Measurements from ENCODE around the gene SLC12A7. TPM values are rescaled to one million over a fixed set of nuclear protein-coding genes. Genes with fewer than 3 reads are reported as not detected.

SLC12A7 gene
- total RNA-seq, 2 experiments from 2014 or later, result 31.5 to 37.5 TPM

- H3K36me3 Mint-ChIP-seq, result peaks cover 1% of the 10 kb centered on the region
- H3K4me3 Mint-ChIP-seq, result peak within 1 kb of the TSS; percentile 71
- ATAC-seq (ENCODE audit: low read depth), result peak; percentile 37
- no peak within 1 kb of the TSS for H3K27ac Mint-ChIP-seq
- H3K9me3 Mint-ChIP-seq, result no peaks in the 10 kb centered on the region
- DNase-seq, result peak; percentile 75
- POLR2A ChIA-PET, result no interaction called here
- H3K4me1 Mint-ChIP-seq, result peaks cover 14% of the 10 kb centered on the region
- H3K27me3 Mint-ChIP-seq, result peaks cover 35% of the 10 kb centered on the region
Measured at GRCh38 chr5:1008451-1009358, 103.2 kb downstream of the SLC12A7 start, which contains the start of gene NKD2. Gene NKD2, plus strand, starts transcription at chr5:1008802. Its CDS starts 256 bp downstream, at chr5:1009058.

- Mint-ChIP-seq H3K27ac (no peak overlapping the region), H3K4me3 (peak overlapping the region; percentile 71), H3K4me1 (peaks cover 16% of the 10 kb centered on the region), H3K27me3 (peaks cover 38% of the 10 kb centered on the region), H3K36me3 (peaks cover 1% of the 10 kb centered on the region), H3K9me3 (no peaks in the 10 kb centered on the region)
- DNase-seq (peak; percentile 28), ATAC-seq (ENCODE audit: low read depth) (no peak)
- POLR2A ChIA-PET, result no interaction called here
Measured at GRCh38 chr5:1007681-1008450, 104.0 kb downstream of the SLC12A7 start.

DNA sequence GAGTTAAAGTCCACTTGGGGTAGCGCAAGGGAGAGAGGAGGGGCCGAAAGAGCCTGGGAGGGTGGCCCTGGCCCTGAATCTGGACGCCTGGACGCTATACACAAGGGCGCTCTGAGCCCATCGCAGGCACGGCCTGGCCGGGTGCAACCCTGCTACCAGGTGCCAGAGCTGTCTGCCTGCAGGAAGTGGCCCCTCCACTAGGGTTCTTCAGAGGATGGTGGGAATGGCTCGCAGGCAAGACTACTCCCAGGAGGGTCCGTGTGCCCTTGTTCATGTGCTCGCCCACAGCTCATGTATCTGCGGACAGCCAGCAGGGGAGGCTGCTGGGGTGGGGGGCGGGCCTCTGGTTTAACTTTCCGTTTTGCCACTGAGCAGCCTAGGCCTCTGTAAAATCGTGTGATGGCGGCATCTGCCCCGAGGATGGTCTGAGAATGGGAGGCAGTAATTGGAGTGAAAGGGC lies 104.6 kb downstream of the SLC12A7 start:
- POLR2A ChIA-PET, result interaction anchor here (1.4 kb wide), 1 partner anchor 9 kb away, joined by 5 read pairs; no protein-coding TSS in a partner anchor
- Mint-ChIP-seq H3K4me3 (no peak overlapping the region), H3K27ac (no peak overlapping the region), H3K4me1 (peaks cover 16% of the 10 kb centered on the region), H3K36me3 (peaks cover 1% of the 10 kb centered on the region), H3K27me3 (peaks cover 39% of the 10 kb centered on the region), H3K9me3 (no peaks in the 10 kb centered on the region)
- ATAC-seq (ENCODE audit: low read depth) (no peak), DNase-seq (peak; percentile 24)

DNA sequence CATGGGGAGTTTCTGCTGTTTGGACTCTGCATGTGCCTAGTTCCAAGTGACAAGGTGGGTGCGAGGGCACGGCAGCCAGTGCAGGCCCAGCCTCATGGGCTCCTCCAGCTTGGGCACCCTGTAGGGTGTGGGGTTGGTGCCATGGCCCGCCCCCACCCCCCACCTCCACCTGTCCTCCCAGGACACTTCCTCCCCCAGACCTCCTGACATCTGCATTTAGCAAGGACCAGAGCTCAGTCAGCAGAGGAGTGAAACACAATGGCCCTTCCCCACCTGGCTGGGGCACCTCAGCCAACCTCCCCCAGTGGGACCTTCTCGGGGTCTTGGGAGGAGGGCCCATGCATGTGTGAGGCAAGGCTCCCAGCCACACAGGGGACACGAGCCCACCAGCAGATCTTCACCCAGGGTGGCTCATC lies 105.2 kb downstream of the SLC12A7 start:
- Mint-ChIP-seq H3K27ac (no peak overlapping the region), H3K27me3 (peaks cover 41% of the 10 kb centered on the region)
- POLR2A ChIA-PET, result interaction anchor here (1.4 kb wide), 1 partner anchor 10 kb away, joined by 5 read pairs; no protein-coding TSS in a partner anchor

DNA sequence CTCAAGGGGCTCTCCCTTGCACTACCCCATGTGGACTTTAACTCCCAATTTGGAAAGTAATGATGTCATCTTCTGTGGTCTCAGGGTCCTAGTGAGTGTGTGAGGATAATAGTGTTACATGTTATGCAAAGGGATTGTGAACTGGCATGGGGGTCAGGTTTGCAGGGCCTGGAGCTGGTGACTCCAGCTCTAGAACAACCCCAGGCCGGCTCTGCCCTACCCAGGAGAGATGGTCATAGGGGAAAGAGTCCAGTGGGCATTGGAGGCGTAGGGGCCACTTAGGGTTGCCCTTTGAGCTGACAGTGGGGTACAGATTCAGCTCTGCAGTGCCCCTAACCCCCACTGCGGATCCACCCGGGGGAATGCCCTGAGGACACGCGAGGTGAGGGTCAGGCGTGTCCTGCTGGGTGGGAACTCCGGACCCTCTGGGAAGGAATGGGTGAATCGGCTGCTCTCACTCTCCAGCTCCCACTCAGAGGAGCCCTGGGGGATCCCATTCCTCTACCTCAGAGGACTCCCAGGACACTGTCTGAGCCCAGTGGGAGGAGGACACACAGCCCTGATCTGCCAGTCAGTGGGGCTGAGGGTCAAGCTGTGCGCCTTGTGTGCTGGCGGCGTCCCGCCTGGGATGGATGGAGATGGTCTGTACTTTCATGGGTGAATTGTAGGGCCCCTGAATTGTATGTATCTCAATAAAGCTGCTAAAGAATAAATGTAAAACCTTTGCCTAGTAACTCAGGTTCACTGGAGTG lies 105.8 kb downstream of the SLC12A7 start:
- POLR2A ChIA-PET, result interaction anchor here (1.4 kb wide), 1 partner anchor 10 kb away, joined by 5 read pairs; no protein-coding TSS in a partner anchor

More for the DNA sequence above, 105.2 kb downstream of the SLC12A7 start:
- no peaks in the 10 kb centered on the region for H3K9me3 Mint-ChIP-seq
- no peak overlapping the region for H3K4me3 Mint-ChIP-seq
- ATAC-seq (ENCODE audit: low read depth) (no peak), DNase-seq (peak; percentile 28)
- peaks cover 18% of the 10 kb centered on the region for H3K4me1 Mint-ChIP-seq
- H3K36me3 Mint-ChIP-seq, result peaks cover 1% of the 10 kb centered on the region

GRCh38 chr5:1005249-1005851 lies 106.5 kb downstream of the SLC12A7 start:
- POLR2A ChIA-PET, result no interaction called here
- peaks cover 14% of the 10 kb centered on the region for H3K4me1 Mint-ChIP-seq
- ATAC-seq (ENCODE audit: low read depth), result no peak
- no peak overlapping the region for H3K4me3 Mint-ChIP-seq
- peaks cover 1% of the 10 kb centered on the region for H3K36me3 Mint-ChIP-seq
- H3K27me3 Mint-ChIP-seq, result peaks cover 39% of the 10 kb centered on the region
- peak; percentile 26 for DNase-seq
- no peak overlapping the region for H3K27ac Mint-ChIP-seq
- H3K9me3 Mint-ChIP-seq, result no peaks in the 10 kb centered on the region

More for the DNA sequence above, 105.8 kb downstream of the SLC12A7 start:
- H3K9me3 Mint-ChIP-seq, result no peaks in the 10 kb centered on the region
- peaks cover 17% of the 10 kb centered on the region for H3K4me1 Mint-ChIP-seq
- peaks cover 1% of the 10 kb centered on the region for H3K36me3 Mint-ChIP-seq
- ATAC-seq (ENCODE audit: low read depth) (no peak), DNase-seq (peak; percentile 28)
- peaks cover 41% of the 10 kb centered on the region for H3K27me3 Mint-ChIP-seq
- no peak overlapping the region for H3K4me3 Mint-ChIP-seq
- no peak overlapping the region for H3K27ac Mint-ChIP-seq

GRCh38 chr5:1004461-1005248 lies 107.2 kb downstream of the SLC12A7 start:
- ATAC-seq (ENCODE audit: low read depth) (peak; percentile 50), DNase-seq (peak; percentile 59)
- Mint-ChIP-seq H3K4me3 (peak overlapping the region; percentile 58), H3K4me1 (peaks cover 12% of the 10 kb centered on the region), H3K9me3 (no peaks in the 10 kb centered on the region), H3K27ac (no peak overlapping the region), H3K36me3 (peaks cover 1% of the 10 kb centered on the region), H3K27me3 (peaks cover 35% of the 10 kb centered on the region)
- POLR2A ChIA-PET, result no interaction called here

DNA sequence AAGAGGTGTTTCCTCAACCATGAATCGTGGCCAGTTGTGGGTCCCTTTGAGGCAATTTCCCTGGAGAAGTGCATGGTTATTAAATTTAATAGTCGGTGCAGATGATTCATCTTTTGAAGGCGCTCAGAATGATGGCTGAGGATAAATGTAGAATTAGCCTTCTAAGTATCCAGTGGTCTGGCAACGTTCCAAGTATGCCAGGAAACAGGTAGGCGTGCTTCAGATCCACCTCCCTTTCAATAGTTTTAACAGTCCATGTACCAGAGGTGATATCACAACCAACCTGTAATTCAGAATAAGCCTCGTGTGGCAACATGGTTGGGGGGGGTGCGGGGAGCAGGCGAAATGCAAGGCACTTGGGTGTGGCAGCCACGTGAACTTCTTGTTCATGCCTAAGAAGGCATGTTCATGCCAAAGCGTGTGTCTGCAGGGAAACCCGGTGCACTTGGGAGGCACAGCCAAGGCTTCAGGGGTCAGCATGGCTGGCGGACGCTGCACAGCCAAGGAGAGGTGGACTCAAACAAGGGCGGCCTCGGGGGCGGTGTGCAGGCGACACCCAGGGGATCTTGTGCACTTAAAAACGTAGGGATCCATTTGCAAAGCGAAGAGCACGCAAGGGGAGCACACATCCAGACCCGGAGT lies 108.4 kb downstream of the SLC12A7 start:
- DNase-seq (peak; percentile 31), ATAC-seq (ENCODE audit: low read depth) (no peak)
- Mint-ChIP-seq H3K27ac (no peak overlapping the region), H3K27me3 (peaks cover 35% of the 10 kb centered on the region), H3K36me3 (peaks cover 1% of the 10 kb centered on the region), H3K9me3 (no peaks in the 10 kb centered on the region), H3K4me1 (peaks cover 12% of the 10 kb centered on the region), H3K4me3 (no peak overlapping the region)
- POLR2A ChIA-PET, result interaction anchor here (0.7 kb wide), 1 partner anchor 49 kb away, joined by 3 read pairs; no protein-coding TSS in a partner anchor

DNA sequence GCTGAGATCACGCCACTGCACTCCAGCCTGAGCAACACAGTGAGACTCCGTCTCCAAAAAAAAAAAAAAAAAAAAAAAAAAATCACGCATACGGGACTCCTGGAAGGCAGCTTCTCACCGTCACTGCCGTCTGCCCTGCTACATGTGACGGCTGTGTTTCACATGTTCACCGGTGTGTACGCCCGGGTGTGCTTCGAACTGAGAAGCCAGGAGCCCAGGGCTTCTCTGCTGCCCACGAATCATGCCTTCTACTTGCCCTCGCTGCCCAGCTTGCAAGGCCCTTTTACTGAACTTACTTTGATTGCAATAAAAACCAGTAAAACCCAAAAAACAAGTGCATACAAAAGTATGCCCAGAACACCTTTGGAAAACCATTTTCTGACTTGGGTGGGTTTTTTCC lies 109.0 kb downstream of the SLC12A7 start:
- H3K36me3 Mint-ChIP-seq, result peaks cover under 1% of the 10 kb centered on the region
- peak; percentile 26 for DNase-seq
- no peak for ATAC-seq (ENCODE audit: low read depth)
- peaks cover 11% of the 10 kb centered on the region for H3K4me1 Mint-ChIP-seq
- POLR2A ChIA-PET, result interaction anchor here (0.7 kb wide), 1 partner anchor 49 kb away, joined by 3 read pairs; no protein-coding TSS in a partner anchor
- H3K27me3 Mint-ChIP-seq, result peaks cover 32% of the 10 kb centered on the region
- H3K27ac Mint-ChIP-seq, result no peak overlapping the region
- H3K9me3 Mint-ChIP-seq, result no peaks in the 10 kb centered on the region
- H3K4me3 Mint-ChIP-seq, result no peak overlapping the region

GRCh38 chr5:1002271-1002546 lies 109.7 kb downstream of the SLC12A7 start:
- POLR2A ChIA-PET, result no interaction called here
- H3K4me3 Mint-ChIP-seq, result no peak overlapping the region

GRCh38 chr5:1001406-1002270 lies 110.2 kb downstream of the SLC12A7 start:
- POLR2A ChIA-PET, result no interaction called here
- no peak overlapping the region for H3K27ac Mint-ChIP-seq
- H3K36me3 Mint-ChIP-seq, result no peaks in the 10 kb centered on the region
- no peak overlapping the region for H3K4me3 Mint-ChIP-seq
- H3K4me1 Mint-ChIP-seq, result peaks cover 14% of the 10 kb centered on the region
- peaks cover 22% of the 10 kb centered on the region for H3K27me3 Mint-ChIP-seq
- no peak for ATAC-seq (ENCODE audit: low read depth)
- H3K9me3 Mint-ChIP-seq, result no peaks in the 10 kb centered on the region
- DNase-seq, result peak; percentile 23

More at GRCh38 chr5:1002271-1002546, 109.7 kb downstream of the SLC12A7 start:
- Mint-ChIP-seq H3K36me3 (no peaks in the 10 kb centered on the region), H3K9me3 (no peaks in the 10 kb centered on the region), H3K27me3 (peaks cover 26% of the 10 kb centered on the region), H3K27ac (no peak overlapping the region), H3K4me1 (peaks cover 9% of the 10 kb centered on the region)
- DNase-seq (no peak), ATAC-seq (ENCODE audit: low read depth) (no peak)
